GOT3 (cell line): ENCODE data around the gene BUD23.
"Not testable (repeated sequence)": the region's sequence is repeated elsewhere in the genome, so short reads cannot be mapped to it uniquely, and the experiment has no call there.

Experiments
- DNase-seq: peaks from one replicate; lab custom pipeline; 2025; ENCODE audit warnings: mixed read lengths; lab: John Stamatoyannopoulos, UW

The BUD23 gene

DNA sequence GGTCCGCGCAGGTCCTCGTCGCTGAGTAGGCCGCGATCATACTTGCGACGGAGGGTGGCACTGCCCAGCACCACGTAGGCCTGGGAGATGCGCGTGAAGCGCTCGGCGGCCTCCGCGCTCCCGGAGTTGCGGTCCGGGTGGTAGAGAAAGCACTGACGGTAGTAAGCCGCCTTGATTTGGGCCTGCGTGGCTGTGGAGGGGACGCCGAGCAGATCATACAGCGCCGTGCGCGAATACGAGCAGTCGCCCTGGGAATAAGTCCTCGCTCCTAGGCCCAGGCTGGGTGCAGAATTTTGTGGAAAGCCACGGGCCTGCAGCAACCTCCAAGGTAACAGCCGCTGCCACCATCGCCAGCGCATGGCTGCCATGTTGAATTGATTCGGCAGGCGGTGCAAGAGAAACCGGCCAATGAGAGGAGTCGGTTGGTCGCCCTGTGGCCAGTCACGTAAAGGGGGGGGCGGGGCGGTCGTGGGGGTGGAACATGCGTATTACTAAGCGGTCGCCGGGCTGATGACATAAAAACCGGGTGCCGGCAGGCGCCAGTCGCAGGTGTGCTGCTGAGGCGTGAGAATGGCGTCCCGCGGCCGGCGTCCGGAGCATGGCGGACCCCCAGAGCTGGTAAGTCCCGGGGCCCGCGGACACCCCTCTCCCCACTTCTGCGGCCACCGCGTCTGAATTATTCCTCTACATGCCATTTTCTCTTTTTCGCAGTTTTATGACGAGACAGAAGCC, at the start of gene BUD23, which contains the start of gene DNAJC30:
Gene BUD23, plus strand, starts transcription at position 542 of the 732 bp plus-strand sequence. Its CDS starts 29 bp downstream, at position 571.
Gene DNAJC30, minus strand, starts transcription at position 398 of the 732 bp plus-strand sequence. Its CDS starts 30 bp downstream, at position 368.
- peak; percentile 78 for DNase-seq

DNA sequence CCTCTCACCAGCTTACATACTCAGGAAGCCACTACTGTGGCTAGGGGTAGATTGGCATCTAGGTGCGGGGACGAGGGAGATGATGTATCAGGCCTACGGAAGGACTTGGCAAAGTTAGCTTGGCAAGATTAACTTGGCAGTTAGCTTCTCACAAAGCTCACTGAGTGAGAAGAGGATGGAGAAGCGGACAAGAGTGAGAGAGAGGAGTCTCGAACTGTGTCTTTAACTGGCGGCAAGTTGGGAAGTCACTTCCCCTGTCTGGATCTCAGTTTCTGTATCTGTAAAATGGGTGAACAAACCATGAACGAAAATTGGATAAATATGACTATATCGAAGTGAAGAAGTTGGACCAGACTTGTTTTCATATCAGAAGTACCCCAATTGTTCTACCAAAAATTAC, 49.6 kb upstream of the BUD23 start:
- no peak for DNase-seq

DNA sequence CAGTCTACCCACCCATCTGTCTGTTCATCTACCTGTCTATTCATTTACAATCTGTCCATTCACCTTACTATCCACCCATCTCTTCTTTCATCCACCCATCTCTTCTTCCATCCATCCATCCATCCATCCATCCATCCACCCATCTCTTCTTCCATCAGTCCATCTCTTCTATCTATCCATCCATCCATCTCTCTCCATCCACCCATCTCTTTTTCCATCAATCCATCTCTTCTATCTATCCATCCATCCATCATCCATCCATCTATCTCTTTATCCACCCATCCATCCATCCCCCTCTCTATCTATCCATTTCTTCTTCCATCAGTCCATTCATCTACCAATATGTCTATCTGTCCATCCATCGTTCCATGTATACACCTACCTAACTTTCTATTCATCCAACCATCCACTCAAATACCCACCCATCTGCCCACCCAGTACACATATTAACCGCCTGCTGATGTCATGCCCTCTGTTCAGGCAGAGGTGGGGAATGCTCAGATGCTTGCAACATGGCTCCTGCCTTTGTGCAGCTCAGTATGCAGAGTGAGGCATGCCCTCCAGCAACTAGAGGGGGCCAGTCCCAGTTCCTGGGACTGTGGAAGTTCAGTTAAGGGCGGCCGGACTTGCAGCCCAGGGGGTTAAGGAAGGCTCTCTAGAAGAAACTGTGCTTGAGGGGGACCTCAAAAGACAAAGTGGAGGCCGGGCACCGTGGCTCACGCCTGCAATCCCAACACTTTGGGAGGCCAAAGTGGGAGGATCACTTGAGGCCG, 47.8 kb upstream of the BUD23 start:
- DNase-seq = no peak

DNA sequence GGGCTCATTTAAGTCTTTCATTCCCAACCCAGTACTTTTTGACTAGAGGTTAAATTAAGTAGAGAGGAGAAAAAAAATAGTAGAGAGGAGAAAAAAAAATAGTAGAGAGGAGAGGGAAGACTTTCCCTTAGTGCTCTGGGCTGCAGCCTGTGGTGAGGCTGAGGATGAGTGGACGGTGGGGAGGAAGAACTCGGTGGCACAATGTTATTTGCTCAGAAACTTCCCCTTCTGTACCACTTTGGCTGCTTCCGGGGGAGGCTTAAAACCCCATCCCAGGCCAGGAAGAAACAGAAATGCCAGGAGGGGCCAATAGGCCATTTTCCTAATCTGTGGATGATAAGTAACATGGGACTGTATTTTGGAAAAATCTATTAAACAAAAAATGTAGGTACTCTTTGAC, 44.5 kb upstream of the BUD23 start:
- no peak for DNase-seq

GRCh38 chr7:73642834-73643233, 40.6 kb upstream of the BUD23 start:
- no peak for DNase-seq

DNA sequence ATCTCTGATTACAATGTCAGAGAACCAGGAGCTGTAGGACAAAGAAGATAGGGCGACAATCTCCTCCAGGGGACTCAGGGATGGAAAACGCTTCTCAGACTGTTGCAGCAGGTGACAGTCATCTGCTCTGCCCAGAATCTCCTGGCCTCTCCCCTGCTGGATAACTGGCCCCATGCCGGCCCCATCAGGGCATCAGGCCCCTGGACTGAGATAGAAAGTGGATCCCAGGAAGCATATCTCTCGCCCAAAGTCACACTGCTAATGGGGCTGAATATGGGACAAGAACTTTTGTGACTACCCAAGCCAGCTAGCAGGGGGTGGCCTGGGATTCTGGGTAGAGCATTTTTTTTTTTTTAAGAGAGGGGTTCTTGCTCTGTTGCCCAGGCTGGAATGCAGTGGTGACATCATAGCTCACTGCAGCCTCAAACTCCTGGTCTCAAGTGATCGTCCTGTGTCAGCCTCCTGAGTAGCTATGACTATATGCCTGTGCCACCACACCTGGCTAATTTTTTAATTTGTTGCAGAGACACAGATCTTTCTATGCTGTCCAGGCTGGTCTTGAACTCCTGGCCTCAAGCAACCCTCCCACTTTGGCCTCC, 38.6 kb upstream of the BUD23 start:
- no peak for DNase-seq

DNA sequence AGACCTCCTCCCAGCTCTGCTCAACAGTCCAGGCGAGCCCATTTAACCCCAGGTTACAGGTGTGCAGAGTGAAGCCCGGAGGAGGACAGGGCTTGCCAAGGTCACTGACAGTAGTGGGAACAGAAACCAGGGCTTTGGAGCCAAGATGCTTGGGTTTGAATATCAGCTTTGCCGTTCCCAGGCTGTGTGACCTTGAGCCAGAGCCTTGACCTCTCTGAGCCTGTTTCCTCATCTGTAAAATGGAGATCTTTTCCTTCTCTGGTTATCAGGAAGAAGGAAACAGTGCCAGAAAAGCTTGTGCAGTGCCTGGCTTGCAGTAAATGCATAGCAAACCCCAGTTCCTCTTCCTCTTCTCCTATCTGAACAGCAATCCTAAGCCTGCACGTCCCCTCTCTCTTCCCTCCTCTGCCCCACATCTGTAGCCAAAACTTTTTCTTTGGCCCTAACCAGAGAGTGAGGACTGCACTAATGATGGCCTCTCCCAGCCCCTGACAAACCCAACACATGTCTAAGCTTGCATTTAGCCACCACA, 37.7 kb upstream of the BUD23 start:
- no peak for DNase-seq

DNA sequence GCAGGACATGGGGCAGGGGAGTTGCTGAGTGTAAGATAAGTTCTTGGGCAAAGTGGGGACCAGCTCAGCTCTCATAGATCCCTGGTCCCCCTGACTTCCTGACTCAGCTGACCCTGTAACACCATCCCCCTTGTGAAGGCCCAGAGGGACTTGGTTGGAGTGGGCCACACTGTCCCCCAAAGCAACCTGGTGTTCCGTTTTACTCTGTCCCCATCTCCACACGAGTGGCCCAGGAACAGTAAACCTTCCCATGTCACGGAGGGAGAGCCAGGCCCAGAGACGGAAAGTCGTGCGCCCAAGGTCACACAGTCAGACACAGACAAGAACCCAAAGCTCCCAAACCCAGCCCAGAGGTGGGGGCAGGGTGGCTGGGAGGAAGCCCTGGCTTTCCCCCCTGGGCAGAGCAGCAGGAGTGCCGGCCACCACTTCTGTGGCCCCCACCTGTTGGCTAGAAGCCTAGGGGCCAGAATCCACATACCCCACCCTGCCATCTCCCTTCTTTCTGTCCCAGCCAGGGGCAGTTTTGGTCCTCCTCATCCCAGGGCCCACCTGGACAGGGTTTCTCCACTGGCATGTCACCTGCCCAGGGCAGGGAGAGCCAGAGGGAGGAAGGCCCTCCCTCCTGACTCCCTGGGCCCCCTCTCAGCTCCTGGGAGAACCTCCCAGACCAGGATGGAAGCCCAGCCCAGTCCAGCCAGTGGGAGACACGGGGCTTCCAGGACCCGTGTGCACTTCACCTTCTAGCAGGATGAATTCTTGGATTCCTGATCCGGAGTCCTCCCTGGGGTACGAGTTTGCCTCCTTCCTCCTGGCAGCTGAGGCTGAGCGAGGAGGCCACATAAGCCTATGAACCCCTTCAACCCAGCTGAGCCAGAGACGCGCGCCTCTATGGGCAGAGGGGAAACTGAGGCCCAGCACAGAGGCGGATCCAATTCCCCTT, 36.3 kb upstream of the BUD23 start:
- no peak for DNase-seq

DNA sequence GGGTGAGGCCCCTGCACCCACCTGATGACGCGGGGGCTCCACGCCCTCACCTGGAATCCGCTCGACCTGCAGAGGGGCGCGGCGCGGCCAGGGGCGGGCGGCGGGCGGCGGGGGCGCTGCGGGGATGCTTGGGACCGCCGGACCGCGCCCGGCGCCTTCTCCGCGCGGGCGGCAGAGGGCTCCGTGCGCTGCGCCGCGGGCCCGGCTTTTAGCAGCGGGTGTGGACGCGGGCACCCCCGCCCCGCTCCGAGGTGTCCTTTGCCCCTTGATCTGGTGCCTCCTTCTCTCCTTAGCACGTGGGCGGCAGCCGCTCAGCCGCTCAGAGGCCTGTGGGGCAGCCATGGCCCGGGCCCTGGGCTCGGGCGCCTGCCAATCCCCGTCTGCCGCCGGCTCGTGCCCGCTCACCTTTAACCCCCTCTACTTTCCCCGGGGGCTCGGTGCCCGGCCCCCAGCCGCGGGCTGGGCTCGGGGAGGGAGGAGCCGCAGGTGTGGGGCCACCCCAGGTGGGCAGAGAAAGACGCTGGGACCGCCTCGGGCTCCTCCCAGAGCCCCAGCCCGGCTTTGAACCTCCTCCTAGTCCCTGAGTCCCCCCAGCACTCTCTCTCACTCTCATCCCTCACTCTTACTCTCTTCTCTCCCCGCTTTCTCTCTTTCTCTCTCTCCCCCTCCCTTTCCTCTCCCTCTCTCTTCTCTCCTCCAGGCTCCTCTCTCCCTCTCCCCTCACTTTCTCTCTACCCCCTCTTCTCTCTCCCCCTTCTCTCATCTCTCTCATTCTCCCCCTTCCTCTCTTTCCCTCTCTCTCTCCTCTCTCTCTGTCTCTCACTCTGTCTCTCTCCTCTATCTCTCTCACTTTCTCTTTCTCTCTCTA, 35.4 kb upstream of the BUD23 start:
- DNase-seq = no peak

- no peak for DNase-seq
Observed at GRCh38 chr7:73648593-73649332, 34.6 kb upstream of the BUD23 start.

DNA sequence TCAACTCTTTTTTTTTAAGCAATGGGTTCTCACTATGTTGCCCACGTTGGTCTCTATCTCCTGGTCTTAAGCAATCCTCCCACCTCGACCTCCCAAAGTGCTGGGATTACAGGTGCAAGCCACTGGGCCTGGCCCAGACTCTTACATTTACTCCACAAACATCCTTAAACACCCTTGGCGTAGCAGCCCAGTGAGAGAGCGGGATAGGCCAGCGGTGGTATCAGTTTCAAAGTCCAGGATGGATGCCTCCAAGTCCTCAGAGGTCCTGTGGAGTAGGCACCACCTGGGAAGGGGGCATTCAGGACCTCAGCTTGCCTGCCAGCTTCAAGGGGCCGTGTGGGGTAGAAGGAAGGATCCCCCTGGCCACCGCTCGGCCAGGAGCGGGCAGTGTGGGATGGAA, 33.8 kb upstream of the BUD23 start:
- no peak for DNase-seq

DNA sequence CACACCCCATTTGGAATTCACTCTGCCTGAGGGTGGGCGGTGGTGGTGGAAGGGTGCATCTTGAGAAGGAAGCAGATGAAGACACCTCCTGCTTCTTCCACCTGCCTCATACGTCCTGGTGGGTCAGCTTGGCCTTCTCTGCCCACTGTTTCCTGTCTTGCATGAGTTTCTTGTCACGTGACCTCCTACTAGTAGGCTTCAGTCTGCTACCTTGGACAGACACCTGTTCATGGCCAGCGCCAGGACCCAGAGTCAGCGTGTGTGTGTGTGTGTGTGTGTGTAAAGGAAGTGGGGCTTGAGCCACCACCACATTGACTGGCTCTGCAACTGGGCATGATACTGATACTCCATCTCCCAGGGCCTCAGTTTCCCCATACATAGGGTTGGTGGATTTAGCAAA, 32.9 kb upstream of the BUD23 start:
- no peak for DNase-seq

DNA sequence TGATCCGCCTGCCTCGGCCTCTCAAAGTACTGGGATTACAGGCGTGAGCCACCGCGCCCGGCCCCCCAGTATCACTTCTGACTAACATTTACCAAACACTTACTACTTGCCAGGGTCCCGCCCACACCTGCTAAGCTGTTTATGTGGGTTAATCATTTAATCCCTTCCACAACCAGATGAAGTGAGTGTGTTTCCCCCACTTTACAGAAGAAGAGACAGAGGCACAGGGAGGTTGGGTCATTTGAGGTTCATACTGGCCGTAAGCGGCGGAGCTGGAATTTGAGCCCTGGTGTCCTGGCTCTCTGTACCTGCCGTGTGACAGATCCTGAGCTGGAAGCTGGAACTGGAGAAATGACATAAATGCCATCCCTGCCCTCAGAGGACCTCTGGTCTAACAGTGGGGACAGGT, 30.9 kb upstream of the BUD23 start:
- DNase-seq = no peak

- not testable (repeated sequence) for DNase-seq
Observed at GRCh38 chr7:73655309-73655708, 28.1 kb upstream of the BUD23 start.

- DNase-seq = no peak
Observed at GRCh38 chr7:73659983-73660382, 23.4 kb upstream of the BUD23 start.

GRCh38 chr7:73660594-73660993, 22.8 kb upstream of the BUD23 start:
- DNase-seq = not testable (repeated sequence)

- DNase-seq = no peak
Observed at GRCh38 chr7:73663033-73663432, 20.4 kb upstream of the BUD23 start.

GRCh38 chr7:73667344-73668102, 15.9 kb upstream of the BUD23 start, which contains the start of gene VPS37D:
Gene VPS37D (plus strand): TSS chr7:73667831. CDS start chr7:73667959, 128 bp downstream.
- DNase-seq = peak; percentile 67
